SK-N-SH (cell line): ENCODE results near the gene TIMM17B. TPM values are rescaled to one million over a fixed set of nuclear protein-coding genes. Genes with fewer than 3 reads are reported as not detected.

Experiments used
- CTCF ChIA-PET: fragments of 300-600, 350-600 bp; formaldehyde crosslinking; extraction: SDS; loops from one replicate; lab custom pipeline; 2021; lab: Yijun Ruan, JAX
- POLR2A ChIA-PET: fragments of 350-600 bp; sonication (Branson Sonifier 250); formaldehyde crosslinking; extraction: SDS; loops from one replicate; lab custom pipeline; 2020; ENCODE audit warnings: antibody characterized with exemption, inconsistent platforms; lab: Yijun Ruan, JAX
- DNase-seq: peaks from one replicate; pipeline ENCODE4 v3.0.0; 2012
- H2AFZ ChIP-seq: fragments of 200-600 bp; sonication (generic); 2 replicates; pipeline ENCODE4 v1.8.1; 2016; ENCODE audit warnings: antibody characterized with exemption, mild to moderate bottlenecking, low read depth
- H3F3A ChIP-seq: fragments of 200-600 bp; sonication (generic); replicated peaks from 2 replicates; pipeline ENCODE3; 2016; ENCODE audit warnings: antibody characterized with exemption, mild to moderate bottlenecking; ENCODE audit not compliant: insufficient read depth
- H3K27ac ChIP-seq, 2 experiments: fragments of 200-500 bp in 1 of 2; fragments of 200-600 bp in 1 of 2; sonication (Bioruptor generic) in 1 of 2; sonication (generic), shearing (Covaris generic) in 1 of 2; 2 replicates each; pipeline versions ENCODE4 v1.5.1 to v1.6.1; 2014 to 2016; ENCODE audit warnings: low read depth in 2 of 2, inconsistent platforms in 1 of 2, low read length in 1 of 2, mild to moderate bottlenecking in 1 of 2, mixed read lengths in 1 of 2
- H3K27me3 ChIP-seq: fragments of 200-600 bp; sonication (generic), shearing (Covaris generic); 2 replicates; pipeline ENCODE4 v1.6.1; 2016; ENCODE audit warnings: mixed run types; ENCODE audit not compliant: insufficient read depth
- H3K36me3 ChIP-seq, 2 experiments: fragments of 200-500 bp in 1 of 2; fragments of 200-600 bp in 1 of 2; sonication (Bioruptor generic) in 1 of 2; sonication (generic) in 1 of 2; replicated peaks in 1 of 2; 2 replicates each; pipeline versions ENCODE3 to v1.5.1; 2014 to 2016; ENCODE audit warnings: low read length in 1 of 2, mild to moderate bottlenecking in 1 of 2; ENCODE audit not compliant: insufficient read depth in 2 of 2, control insufficient read depth in 1 of 2
- H3K4me1 ChIP-seq, 2 experiments: fragments of 200-500 bp in 1 of 2; fragments of 200-600 bp in 1 of 2; sonication (Bioruptor generic) in 1 of 2; sonication (generic), shearing (Covaris generic) in 1 of 2; 2 replicates each; pipeline versions ENCODE4 v1.5.1 to v1.6.1; 2014 to 2016; ENCODE audit warnings: low read depth in 1 of 2, low read length in 1 of 2, mixed run types in 1 of 2; ENCODE audit not compliant: insufficient read depth in 2 of 2, control insufficient read depth in 1 of 2
- H3K4me2 ChIP-seq: fragments of 200-600 bp; sonication (generic), shearing (Covaris generic); 2 replicates; pipeline ENCODE4 v1.6.1; 2017; ENCODE audit warnings: mixed run types
- H3K4me3 ChIP-seq, 2 experiments: fragments of 200-500 bp in 1 of 2; fragments of 200-600 bp in 1 of 2; sonication (Bioruptor generic) in 1 of 2; sonication (generic), shearing (Covaris generic) in 1 of 2; 2 replicates each; pipeline versions ENCODE4 v1.5.1 to v1.8.1; 2014 to 2016; ENCODE audit warnings: low read depth in 2 of 2, inconsistent platforms in 1 of 2, low read length in 1 of 2, mild to moderate bottlenecking in 1 of 2, mixed read lengths in 1 of 2, moderate library complexity in 1 of 2
- H3K79me2 ChIP-seq: fragments of 200-600 bp; sonication (generic); 2 replicates; pipeline ENCODE4 v1.8.1; 2017; ENCODE audit warnings: mild to moderate bottlenecking; ENCODE audit not compliant: insufficient read depth
- H3K9ac ChIP-seq: fragments of 200-600 bp; sonication (generic); 2 replicates; pipeline ENCODE4 v1.6.1; 2017; ENCODE audit warnings: mixed run types
- H3K9me2 ChIP-seq: fragments of 200-600 bp; sonication (generic); 2 replicates; pipeline ENCODE4 v1.6.1; 2017; ENCODE audit warnings: mixed run types
- H3K9me3 ChIP-seq: fragments of 200-600 bp; sonication (generic); 2 replicates; pipeline ENCODE4 v1.6.1; 2017; ENCODE audit warnings: mixed run types, mild to moderate bottlenecking, moderate library complexity
- H4K20me1 ChIP-seq: fragments of 200-600 bp; sonication (generic); 2 replicates; pipeline ENCODE4 v1.6.1; 2017; ENCODE audit warnings: mild to moderate bottlenecking, mixed run types; ENCODE audit not compliant: insufficient read depth
- CTCF ChIP-seq: fragments of 200-600 bp; sonication (generic); IDR thresholded peaks from 2 replicates; pipeline ENCODE4 v1.6.1; 2017; ENCODE audit warnings: antibody characterized with exemption, mild to moderate bottlenecking, moderate library complexity
- ELF1 ChIP-seq: IDR thresholded peaks from 2 replicates; pipeline ENCODE4 v1.4.0; 2012
- EP300 ChIP-seq, 2 experiments: IDR thresholded peaks; 2 replicates each; pipeline versions ENCODE4 v1.4.0 to v1.6.1; 2012; ENCODE audit warnings: borderline replicate concordance in 1 of 2, low read depth in 1 of 2, low read length in 1 of 2
- FOXJ3 ChIP-seq: sonication (generic); formaldehyde crosslinking; IDR thresholded peaks from 2 replicates; pipeline ENCODE4 v1.5.1; 2020; ENCODE audit warnings: mild to moderate bottlenecking, missing genetic modification reagents
- GATA2 ChIP-seq: sonication (generic); formaldehyde crosslinking; IDR thresholded peaks from 2 replicates; pipeline ENCODE4 v1.5.0; 2020; ENCODE audit warnings: mild to moderate bottlenecking, missing genetic modification reagents
- JUND ChIP-seq: IDR thresholded peaks from 2 replicates; pipeline ENCODE4 v1.4.0; 2012
- MAX ChIP-seq: IDR thresholded peaks from 2 replicates; pipeline ENCODE4 v1.4.0; 2012; ENCODE audit warnings: low read depth
- MEF2A ChIP-seq: IDR thresholded peaks from 2 replicates; pipeline ENCODE4 v1.4.0; 2012; ENCODE audit warnings: low read depth, borderline replicate concordance
- MXI1 ChIP-seq: IDR thresholded peaks from 2 replicates; pipeline ENCODE4 v1.6.1; 2012; ENCODE audit warnings: mild to moderate bottlenecking, low read depth, low read length, improper control_type of control experiment
- PBX3 ChIP-seq: IDR thresholded peaks from 2 replicates; pipeline ENCODE4; 2012
- RAD21 ChIP-seq: IDR thresholded peaks from 2 replicates; pipeline ENCODE4 v1.6.1; 2012; ENCODE audit warnings: mild to moderate bottlenecking, low read length
- REST ChIP-seq: IDR thresholded peaks from 2 replicates; pipeline ENCODE4 v1.6.1; 2012; ENCODE audit warnings: mild to moderate bottlenecking, low read depth, low read length, moderate library complexity
- RXRA ChIP-seq: IDR thresholded peaks from 2 replicates; pipeline ENCODE4 v1.4.0; 2012; ENCODE audit warnings: low read depth, mild to moderate bottlenecking, borderline replicate concordance
- SIN3A ChIP-seq: IDR thresholded peaks from 2 replicates; pipeline ENCODE4 v1.6.1; 2012; ENCODE audit warnings: low read depth, mild to moderate bottlenecking, low read length, moderate library complexity, borderline replicate concordance
- SMC3 ChIP-seq: IDR thresholded peaks from 2 replicates; pipeline ENCODE4 v1.6.1; 2012; ENCODE audit warnings: low read depth, low read length, improper control_type of control experiment
- TEAD4 ChIP-seq: IDR thresholded peaks from 2 replicates; pipeline ENCODE4 v1.4.0; 2012; ENCODE audit warnings: mild to moderate bottlenecking, borderline replicate concordance; ENCODE audit not compliant: insufficient read depth
- USF2 ChIP-seq: fragments of 150-350 bp; IDR thresholded peaks from 2 replicates; pipeline ENCODE4 v1.6.1; 2017; ENCODE audit warnings: antibody characterized with exemption, low read length, low read depth, borderline replicate concordance
- WGBS: methylation state at CpG from one replicate; pipeline ENCODE4 v1.1.6; 2017; ENCODE audit warnings: low lambda C conversion rate; 5-methylcytosine and 5-hydroxymethylcytosine counted together
- polyA plus RNA-seq, 3 experiments: library from polyadenylated mRNA; depleted of rRNA; stranded (reverse); fragments of >200 nt; gene quantifications; 2 replicates each; pipeline ENCODE4 v1.2.3, GENCODE V29; 2012

Gene TIMM17B
- polyA plus RNA-seq, 1 of the 3 experiments (the other 2 are of a cell fraction) = 87.0 TPM

- no peak for TF ChIP-seq REST
- no peak for TF ChIP-seq PBX3
- TF ChIP-seq RAD21 = no peak
- TF ChIP-seq EP300 (IDR thresholded peaks at IDR 0.05; ENCODE audit: borderline replicate concordance in 1 of 2, low read depth in 1 of 2, low read length in 1 of 2) = no peak
- no peak for TF ChIP-seq USF2
- TF ChIP-seq FOXJ3 (CRISPR knock-in tag) = no peak
- TF ChIP-seq ELF1 = no peak
- no peak for TF ChIP-seq MEF2A
- TF ChIP-seq CTCF = no peak
- no peak for TF ChIP-seq MXI1
- TF ChIP-seq GATA2 (CRISPR knock-in tag) = no peak
Observed at GRCh38 chrX:48904626-48905025, 7.1 kb upstream of the TIMM17B start (continued).

- H3K4me1 ChIP-seq = no peaks in the 10 kb centered on the region; a peak in 1 of 4 replicates
- CTCF ChIA-PET = interaction anchor here (0.7 to 2.9 kb wide), 2 partner anchors 11 to 63 kb away, joined by 3 to 12 read pairs; no protein-coding TSS in a partner anchor
- no peak for TF ChIP-seq TEAD4
- no peak for TF ChIP-seq SMC3
- TF ChIP-seq JUND = no peak
- no peak for TF ChIP-seq SIN3A
- TF ChIP-seq MEF2A = no peak
- no peak for TF ChIP-seq RAD21
- no peak for TF ChIP-seq RXRA
- TF ChIP-seq MAX = no peak
- TF ChIP-seq, all 33 proteins: peak for 0
- H3K4me2 ChIP-seq = no peak overlapping the region
- H3K36me3 ChIP-seq = peaks cover 7 to 45% of the 10 kb centered on the region in 2 experiments
- H3K79me2 ChIP-seq = peaks cover 24% of the 10 kb centered on the region
- H4K20me1 ChIP-seq = 0 out of 2 replicates have a peak, but pooled peaks cover 5% of the 10 kb centered on the region
- H3K9me3 ChIP-seq = no peaks in the 10 kb centered on the region
- DNase-seq = no peak
- POLR2A ChIA-PET = no interaction called here
- H3K9ac ChIP-seq = no peak overlapping the region
- H3K27me3 ChIP-seq = no peaks in the 10 kb centered on the region
- H3K27ac ChIP-seq = no peak overlapping the region
- peaks cover 3% of the 10 kb centered on the region for H3F3A ChIP-seq
- no peaks in the 10 kb centered on the region for H3K9me2 ChIP-seq
- no peak overlapping the region for H3K4me3 ChIP-seq
- 94% methylated on average over 7 of the region's 8 CpGs for WGBS
- H2AFZ ChIP-seq = no peak overlapping the region
Observed at GRCh38 chrX:48904180-48904579, 6.6 kb upstream of the TIMM17B start.
